ENCODE measurements around the gene CLEC10A. TPM values are rescaled to one million over a fixed set of nuclear protein-coding genes. Genes with fewer than 3 reads are reported as not detected.
"Not testable (repeated sequence)": the region's sequence is repeated elsewhere in the genome, so short reads cannot be mapped to it uniquely, and the experiment has no call there.

The CLEC10A gene
- total RNA-seq, 1 experiment from 2014 or later, result not detected

DNA sequence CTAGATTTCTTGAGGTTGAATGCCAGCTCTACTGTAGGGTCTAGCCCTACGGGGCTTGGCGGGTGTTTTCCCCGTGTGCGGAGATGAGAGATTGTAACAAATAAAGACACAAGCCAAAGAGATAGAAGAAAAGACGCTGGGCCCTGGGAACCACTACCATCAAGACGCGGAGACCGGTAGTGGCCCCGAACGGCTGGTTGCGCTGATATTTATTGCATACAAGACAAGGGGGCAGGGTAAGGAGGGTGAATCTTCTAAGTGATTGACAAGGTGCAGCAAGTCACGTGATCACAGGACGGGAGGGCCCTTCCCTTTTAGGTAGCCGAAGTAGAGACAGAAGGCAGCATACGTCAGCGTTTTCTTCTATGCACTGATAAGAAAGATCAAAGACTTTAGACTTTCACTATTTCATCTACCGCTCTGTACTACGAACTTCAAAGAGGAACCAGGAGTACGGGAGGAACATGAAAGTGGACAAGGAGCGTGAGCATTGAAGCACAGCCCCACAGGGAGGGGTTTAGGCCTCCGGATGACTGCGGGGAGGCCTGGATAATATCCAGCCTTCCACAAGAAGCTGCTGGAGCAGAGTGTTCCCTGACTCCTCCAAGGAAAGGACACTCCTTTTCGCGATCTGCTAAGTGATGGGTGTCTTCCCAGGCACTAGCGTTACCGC is 33.2 kb downstream of the CLEC10A start:
- DNase-seq (ENCODE audit: low read depth); in situ Hi-C loops (cut with HindIII; ENCODE audit: low pct_unique_long_range_greater_than_20kb, low sequenced_read_pairs): not testable (repeated sequence)

DNA sequence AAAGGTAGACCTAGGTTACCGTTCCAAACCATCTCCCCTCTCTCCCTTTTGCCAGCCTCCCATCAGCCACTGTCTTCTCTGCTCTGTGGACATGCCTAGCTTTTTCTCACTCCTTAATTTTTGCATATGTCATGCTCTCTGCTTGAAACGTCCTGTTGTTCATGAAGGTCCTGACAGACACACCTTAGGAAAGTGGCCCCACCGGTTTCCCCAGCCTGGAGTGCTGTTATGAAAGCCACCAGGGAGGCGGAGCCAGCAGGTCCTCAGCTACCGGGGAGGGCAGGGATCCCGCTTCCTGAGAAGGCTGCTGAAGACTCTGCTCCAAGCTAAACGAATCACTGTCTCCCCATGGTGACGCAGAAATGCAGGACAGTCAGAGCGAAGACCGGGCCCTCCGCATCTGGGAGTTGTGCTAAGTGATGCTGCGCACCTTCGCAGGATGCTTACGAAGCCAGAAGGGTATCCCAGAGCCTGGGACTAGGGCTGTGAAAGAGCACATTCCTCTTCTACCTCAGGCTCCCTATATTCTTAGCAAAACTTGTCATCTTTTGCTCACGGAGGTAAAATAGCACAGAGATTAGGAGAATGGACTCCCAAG is 33.8 kb downstream of the CLEC10A start:
- DNase-seq (ENCODE audit: low read depth), result no peak
- in situ Hi-C loops (cut with HindIII; ENCODE audit: low pct_unique_long_range_greater_than_20kb, low sequenced_read_pairs), result no loop called here

- DNase-seq (ENCODE audit: low read depth), result peak; percentile 63
- in situ Hi-C loops (cut with HindIII; ENCODE audit: low pct_unique_long_range_greater_than_20kb, low sequenced_read_pairs), result no loop called here
Measured at GRCh38 chr17:7045492-7046126, 34.4 kb downstream of the CLEC10A start.

DNA sequence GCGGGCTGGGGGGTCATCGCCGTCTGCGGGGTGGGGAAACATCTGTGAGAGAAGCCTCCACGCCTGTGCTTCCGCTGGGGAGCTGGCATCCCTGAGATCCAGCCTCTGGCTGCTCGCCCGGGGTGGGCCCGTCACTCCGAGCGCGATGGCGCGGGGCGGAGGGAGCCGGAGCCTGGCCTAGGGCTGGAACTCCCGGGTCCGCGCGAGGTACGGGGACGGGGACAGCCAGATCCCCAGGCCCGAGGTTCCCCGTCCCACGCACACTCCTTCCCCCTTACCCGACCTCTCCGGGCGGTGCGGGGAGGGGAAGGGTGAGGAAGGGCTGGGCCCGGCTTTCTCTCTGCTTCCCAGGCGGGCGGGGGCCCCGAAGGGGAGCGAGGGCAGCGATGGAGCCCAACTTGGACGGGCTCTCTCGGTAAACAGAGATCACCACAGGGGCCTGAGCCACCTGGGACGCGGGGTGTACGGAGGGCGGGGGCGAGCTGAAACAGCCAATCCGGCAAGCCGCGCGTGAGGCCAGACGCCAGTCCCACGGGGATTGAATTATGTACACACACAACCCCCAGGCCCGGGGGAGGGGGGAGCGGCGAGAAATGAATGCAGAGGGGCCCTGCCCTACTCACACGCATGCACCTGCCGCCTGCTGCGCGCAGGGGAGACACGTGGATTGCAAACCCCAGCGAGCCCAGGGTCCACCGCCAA is 36.4 kb downstream of the CLEC10A start, which contains the start of gene SLC16A11:
Gene SLC16A11, minus strand, starts transcription at position 596 of the 702 bp plus-strand sequence. Its CDS starts 579 bp downstream, at position 17.
- in situ Hi-C loops (cut with HindIII; ENCODE audit: low pct_unique_long_range_greater_than_20kb, low sequenced_read_pairs), result no loop called here
- no peak for DNase-seq (ENCODE audit: low read depth)

DNA sequence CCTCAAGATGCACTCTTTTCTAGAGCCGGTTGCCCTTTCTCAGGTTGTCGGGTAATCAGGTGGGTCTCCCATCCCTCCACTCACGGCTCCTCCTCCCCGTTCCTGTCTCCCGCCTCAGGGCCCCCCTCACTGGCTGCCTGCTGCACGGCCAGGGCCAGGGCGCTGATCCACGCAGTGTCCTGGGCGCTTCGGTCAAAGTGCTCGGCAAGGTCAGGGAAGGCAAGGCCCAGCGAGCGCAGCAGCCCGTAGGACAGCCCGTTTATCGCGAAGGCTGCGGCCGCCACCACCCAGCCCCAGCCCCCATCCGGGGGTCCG is 36.9 kb downstream of the CLEC10A start:
- DNase-seq (ENCODE audit: low read depth), result no peak
- in situ Hi-C loops (cut with HindIII; ENCODE audit: low pct_unique_long_range_greater_than_20kb, low sequenced_read_pairs), result no loop called here

DNA sequence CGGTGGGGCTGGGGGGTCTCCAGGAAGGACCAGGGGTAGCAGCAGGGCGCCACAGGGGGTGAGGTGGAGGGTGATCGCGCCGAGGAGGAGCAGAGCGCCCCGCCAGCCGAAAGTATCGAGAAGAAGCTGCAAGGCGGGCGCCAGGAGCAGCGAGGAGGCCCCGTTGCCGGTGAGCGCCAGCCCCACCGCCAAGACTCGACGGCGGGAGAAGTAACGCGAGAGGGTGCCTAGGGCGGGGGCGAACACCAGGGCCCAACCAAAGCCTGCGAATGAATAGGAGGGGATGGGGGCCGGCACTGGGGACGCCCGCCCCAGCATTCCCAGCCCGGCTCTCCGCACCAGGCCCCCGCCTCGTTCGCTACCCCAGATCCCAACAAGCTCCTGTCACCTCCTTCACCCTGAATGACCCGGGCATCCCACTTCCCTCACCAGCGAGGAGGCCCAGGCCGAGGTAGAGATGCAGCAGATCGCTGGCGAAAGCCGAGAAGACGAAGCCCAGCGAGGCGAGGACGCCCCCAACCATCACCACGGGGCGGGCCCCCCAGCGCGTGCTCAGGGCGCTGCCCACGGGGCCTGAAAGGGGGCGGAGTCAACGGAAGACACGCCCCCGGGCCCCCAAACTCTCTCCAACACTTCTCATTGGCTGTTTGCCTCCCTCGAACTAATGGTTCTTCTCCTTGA is 37.4 kb downstream of the CLEC10A start:
- no peak for DNase-seq (ENCODE audit: low read depth)
- in situ Hi-C loops (cut with HindIII; ENCODE audit: low pct_unique_long_range_greater_than_20kb, low sequenced_read_pairs), result no loop called here

DNA sequence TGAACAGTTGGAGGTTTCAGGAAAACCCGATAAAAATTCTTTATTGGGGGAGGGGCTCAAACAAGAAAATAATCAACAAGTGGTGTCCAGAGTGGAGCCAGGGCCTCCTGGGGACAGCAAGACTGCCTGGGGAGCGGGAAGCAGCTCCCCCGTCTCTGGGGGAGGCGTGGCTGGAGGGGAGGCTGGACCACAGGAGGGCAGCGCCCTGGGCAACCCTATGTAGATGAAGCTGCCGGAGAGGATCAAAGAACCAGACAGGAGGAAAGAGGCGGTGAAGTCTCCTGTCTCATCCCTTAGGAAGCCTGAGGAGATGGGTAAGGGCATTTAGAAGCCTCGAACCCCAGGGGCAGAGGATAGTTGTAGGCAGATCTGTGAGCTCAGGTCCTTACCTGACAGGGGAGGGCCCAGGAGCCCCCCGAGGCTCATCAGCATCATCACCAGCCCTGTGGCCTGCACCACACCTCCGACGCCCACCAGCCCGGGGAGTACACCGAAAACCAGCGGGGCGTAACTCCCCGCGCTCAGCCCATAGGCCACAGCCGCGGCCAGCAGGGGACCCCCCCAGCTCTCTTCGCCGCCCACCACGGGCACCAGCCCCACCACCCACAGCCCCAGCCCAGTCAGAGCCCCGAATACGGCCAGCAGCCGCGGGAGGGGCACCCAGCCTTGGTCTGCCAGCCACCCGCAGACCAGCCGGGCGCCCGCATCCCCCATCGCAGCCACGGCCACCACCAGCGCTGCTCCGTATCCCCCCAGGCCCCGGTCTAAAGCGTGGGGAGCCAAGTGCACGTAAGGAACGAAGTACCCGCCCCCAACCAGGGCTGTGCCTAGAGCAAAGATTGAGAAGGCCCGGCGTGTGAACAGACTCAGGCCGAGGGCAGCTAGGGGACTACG is 38.2 kb downstream of the CLEC10A start:
- in situ Hi-C loops (cut with HindIII; ENCODE audit: low pct_unique_long_range_greater_than_20kb, low sequenced_read_pairs), result no loop called here
- DNase-seq (ENCODE audit: low read depth), result no peak

DNA sequence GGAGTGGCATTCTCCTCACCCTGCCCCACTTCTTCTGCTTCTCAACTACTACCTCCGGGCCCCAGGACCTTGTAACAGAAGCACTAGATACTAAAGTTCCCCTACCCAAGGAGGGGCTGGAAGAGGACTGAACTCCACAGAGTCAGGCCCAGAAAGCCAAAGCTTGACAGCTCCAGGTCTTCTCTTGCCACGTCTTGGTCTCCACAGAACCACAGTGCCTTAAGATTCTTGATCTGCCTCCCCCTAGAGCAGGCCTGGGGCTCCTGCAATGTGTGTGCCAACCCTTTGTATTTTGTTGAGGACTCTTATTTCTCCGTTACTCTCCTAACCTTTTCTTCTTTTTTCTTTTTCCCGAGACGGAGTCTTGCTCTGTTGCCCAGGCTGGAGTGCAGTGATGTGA is 40.2 kb downstream of the CLEC10A start:
- in situ Hi-C loops (cut with HindIII; ENCODE audit: low pct_unique_long_range_greater_than_20kb, low sequenced_read_pairs), result no loop called here
- DNase-seq (ENCODE audit: low read depth), result no peak

DNA sequence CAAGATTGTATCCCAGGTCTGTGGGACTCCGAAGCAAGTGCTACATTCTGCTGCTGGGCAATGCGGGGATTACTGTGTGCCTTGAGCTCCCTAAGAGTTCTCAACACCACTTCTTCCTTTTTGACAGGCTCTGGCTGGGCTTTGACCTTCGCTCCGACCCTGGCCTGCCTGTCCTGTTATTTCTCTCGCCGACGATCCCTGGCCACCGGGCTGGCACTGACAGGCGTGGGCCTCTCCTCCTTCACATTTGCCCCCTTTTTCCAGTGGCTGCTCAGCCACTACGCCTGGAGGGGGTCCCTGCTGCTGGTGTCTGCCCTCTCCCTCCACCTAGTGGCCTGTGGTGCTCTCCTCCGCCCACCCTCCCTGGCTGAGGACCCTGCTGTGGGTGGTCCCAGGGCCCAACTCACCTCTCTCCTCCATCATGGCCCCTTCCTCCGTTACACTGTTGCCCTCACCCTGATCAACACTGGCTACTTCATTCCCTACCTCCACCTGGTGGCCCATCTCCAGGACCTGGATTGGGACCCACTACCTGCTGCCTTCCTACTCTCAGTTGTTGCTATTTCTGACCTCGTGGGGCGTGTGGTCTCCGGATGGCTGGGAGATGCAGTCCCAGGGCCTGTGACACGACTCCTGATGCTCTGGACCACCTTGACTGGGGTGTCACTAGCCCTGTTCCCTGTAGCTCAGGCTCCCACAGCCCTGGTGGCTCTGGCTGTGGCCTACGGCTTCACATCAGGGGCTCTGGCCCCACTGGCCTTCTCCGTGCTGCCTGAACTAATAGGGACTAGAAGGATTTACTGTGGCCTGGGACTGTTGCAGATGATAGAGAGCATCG is 41.8 kb downstream of the CLEC10A start:
- DNase-seq (ENCODE audit: low read depth), result no peak
- in situ Hi-C loops (cut with HindIII; ENCODE audit: low pct_unique_long_range_greater_than_20kb, low sequenced_read_pairs), result no loop called here

DNA sequence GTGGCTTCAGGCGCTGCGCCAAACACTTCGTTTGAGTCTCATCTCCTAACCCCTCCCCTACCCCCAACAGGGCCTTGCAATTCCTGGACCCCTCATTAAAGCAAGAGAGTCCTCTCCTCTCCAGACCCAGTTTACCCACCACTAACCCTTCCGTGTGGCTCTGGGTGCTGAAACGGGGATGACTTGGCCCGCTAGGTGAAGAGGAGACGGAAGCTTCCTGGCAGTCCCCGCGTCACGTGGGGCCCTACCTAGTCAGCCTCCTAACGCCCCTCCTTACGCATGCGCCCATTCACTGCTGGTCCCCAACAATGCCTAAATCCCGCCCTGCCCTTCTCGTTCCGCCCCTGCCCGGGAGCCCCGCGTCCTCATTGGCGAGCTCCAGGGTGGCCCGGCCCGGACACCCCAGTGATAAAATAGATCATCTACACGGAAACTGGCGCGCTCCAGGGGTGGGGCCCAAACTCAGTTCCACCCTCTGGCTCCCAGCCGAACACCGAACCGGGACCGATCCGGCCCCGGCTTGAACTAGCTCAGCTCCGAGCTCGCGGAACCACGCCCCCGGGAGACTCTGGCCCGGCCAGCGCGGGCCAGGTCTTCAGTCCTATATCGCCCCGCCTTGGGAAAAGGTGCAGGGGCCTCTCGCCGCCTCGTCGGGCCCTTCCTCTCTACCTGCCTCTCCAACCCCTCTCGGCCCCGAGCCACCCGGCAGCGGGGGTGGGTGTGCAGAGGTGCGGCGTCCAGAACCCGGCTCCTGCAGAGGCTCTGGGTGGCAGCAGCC is 44.3 kb downstream of the CLEC10A start, which contains the start of gene SLC16A13:
Gene SLC16A13, plus strand, starts transcription at position 425 of the 778 bp plus-strand sequence. CDS start 368 bp downstream, outside the sequence.
- in situ Hi-C loops (cut with HindIII; ENCODE audit: low pct_unique_long_range_greater_than_20kb, low sequenced_read_pairs), result no loop called here
- peak; percentile 92 for DNase-seq (ENCODE audit: low read depth)

DNA sequence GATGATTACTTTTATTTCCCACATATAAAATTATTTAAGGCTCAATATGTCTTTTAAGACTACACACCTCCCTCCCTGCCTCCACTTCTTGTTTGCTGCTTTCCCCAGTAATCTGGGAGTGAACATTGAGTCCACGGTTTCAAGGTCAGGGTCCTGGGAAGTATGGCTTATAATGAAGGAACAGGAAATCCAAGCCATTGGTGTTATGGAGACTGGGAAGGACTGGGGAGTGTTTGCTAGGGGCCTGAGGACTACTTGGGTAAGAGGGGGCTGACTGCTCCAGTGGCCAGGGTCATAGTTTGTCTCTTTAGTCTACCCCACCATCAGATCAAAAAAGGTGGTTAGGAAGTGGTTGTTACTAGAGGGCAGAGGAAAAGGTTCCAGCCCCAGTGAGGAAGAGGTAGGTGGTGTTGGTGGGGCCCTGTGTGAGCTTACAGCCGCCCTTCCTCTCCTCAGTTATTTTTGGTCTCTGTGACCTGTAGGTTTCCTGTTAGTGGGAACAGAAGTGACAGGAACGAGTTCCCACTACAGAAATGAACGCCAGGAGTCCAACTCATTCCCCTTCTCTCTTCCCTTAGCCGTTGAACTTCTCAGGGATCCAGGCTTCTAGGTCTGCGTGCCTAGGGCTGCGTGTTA is 45.0 kb downstream of the CLEC10A start:
- in situ Hi-C loops (cut with HindIII; ENCODE audit: low pct_unique_long_range_greater_than_20kb, low sequenced_read_pairs), result no loop called here
- DNase-seq (ENCODE audit: low read depth), result no peak

GRCh38 chr17:7029659-7030058 is 50.4 kb downstream of the CLEC10A start:
- in situ Hi-C loops (cut with HindIII; ENCODE audit: low pct_unique_long_range_greater_than_20kb, low sequenced_read_pairs), result no loop called here
- no peak for DNase-seq (ENCODE audit: low read depth)

- DNase-seq (ENCODE audit: low read depth), result no peak
- in situ Hi-C loops (cut with HindIII; ENCODE audit: low pct_unique_long_range_greater_than_20kb, low sequenced_read_pairs), result no loop called here
Measured at GRCh38 chr17:7029096-7029495, 51.0 kb downstream of the CLEC10A start.

GRCh38 chr17:7027335-7027734 is 52.7 kb downstream of the CLEC10A start:
- in situ Hi-C loops (cut with HindIII; ENCODE audit: low pct_unique_long_range_greater_than_20kb, low sequenced_read_pairs), result no loop called here

DNA sequence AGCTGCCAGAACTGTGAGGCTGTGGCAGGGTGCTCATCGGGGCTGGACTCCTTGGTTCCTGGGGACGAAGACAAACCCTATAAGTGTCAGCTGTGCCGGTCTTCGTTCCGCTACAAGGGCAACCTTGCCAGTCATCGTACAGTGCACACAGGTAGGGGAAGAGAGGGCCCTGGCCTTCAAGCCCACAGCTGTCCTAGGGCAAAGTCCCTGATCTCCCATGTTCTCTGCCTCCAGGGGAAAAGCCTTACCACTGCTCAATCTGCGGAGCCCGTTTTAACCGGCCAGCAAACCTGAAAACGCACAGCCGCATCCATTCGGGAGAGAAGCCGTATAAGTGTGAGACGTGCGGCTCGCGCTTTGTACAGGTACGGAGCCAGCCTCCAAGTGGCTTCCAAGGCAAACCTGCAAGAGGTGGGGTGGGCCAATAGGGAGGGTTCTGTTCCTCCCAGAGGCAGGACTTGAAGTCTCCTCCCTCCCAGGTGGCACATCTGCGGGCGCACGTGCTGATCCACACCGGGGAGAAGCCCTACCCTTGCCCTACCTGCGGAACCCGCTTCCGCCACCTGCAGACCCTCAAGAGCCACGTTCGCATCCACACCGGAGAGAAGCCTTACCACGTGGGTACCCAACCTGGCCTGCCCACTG is 53.5 kb downstream of the CLEC10A start:
- in situ Hi-C loops (cut with HindIII; ENCODE audit: low pct_unique_long_range_greater_than_20kb, low sequenced_read_pairs), result no loop called here
- DNase-seq (ENCODE audit: low read depth), result no peak

More at GRCh38 chr17:7027335-7027734, 52.7 kb downstream of the CLEC10A start:
- no peak for DNase-seq (ENCODE audit: low read depth)
